ENCODE measurements around the gene PCSK5. TPM values are rescaled to one million over a fixed set of nuclear protein-coding genes. Genes with fewer than 3 reads are reported as not detected.
A peak's percentile ranks its signal among the peaks of the same experiment; 100 is the strongest.

PCSK5 gene
- total RNA-seq, 4 donors from 2014 or later = 9.6 to 41.8 (median 15.1) TPM

- Histone ChIP-seq H3K9me3 (no peaks in the 10 kb centered on the region), H3K4me1 (peaks cover 13 to 24% of the 10 kb centered on the region in 2 donors), H3K36me3 (no peaks in the 10 kb centered on the region), H3K27me3 (no peaks in the 10 kb centered on the region), H3K27ac (no peak overlapping the region), H3K4me3 (replicated peaks in 1 of 3) (no peak overlapping the region)
- intact Hi-C loops (cut with DNase I) = no loop called here
- TF ChIP-seq POLR2A (IDR thresholded peaks at IDR 0.05) (no peak), CTCF (IDR thresholded peaks at IDR 0.05) (no peak)
- peak; percentile 13 to 22 for DNase-seq
- 60 to 67% methylated on average over 2 of the region's 2 CpGs for WGBS, 2 donors
Observed at GRCh38 chr9:75927356-75927755, 36.9 kb downstream of the PCSK5 start.

GRCh38 chr9:75930190-75930589 is 39.7 kb downstream of the PCSK5 start:
- WGBS, 2 donors = 86 to 97% methylated on average over 4 of the region's 4 CpGs
- TF ChIP-seq CTCF (IDR thresholded peaks at IDR 0.05) (no peak), POLR2A (IDR thresholded peaks at IDR 0.05) (no peak)
- DNase-seq = no peak
- no peaks in the 10 kb centered on the region for H3K36me3 ChIP-seq
- intact Hi-C loops (cut with DNase I) = no loop called here
- peak overlapping the region; percentile 66 to 84 (median 80) for H3K27ac ChIP-seq
- H3K27me3 ChIP-seq = no peaks in the 10 kb centered on the region
- no peak overlapping the region for H3K4me3 ChIP-seq (replicated peaks in 1 of 3)
- H3K9me3 ChIP-seq = no peaks in the 10 kb centered on the region
- H3K4me1 ChIP-seq = peaks cover 13 to 25% of the 10 kb centered on the region in 2 donors

GRCh38 chr9:75930730-75931321 is 40.4 kb downstream of the PCSK5 start:
- intact Hi-C loops (cut with DNase I) = no loop called here
- 10 to 16% methylated on average over 3 of the region's 3 CpGs for WGBS, 2 donors
- peak overlapping the region; percentile 66 to 84 (median 80) for H3K27ac ChIP-seq

GRCh38 chr9:75933982-75934381 is 43.5 kb downstream of the PCSK5 start:
- no peak for TF ChIP-seq CTCF (IDR thresholded peaks at IDR 0.05)
- TF ChIP-seq POLR2A (IDR thresholded peaks at IDR 0.05) = no peak
- no peak for DNase-seq
- no peaks in the 10 kb centered on the region for H3K27me3 ChIP-seq
- intact Hi-C loops (cut with DNase I) = no loop called here
- H3K36me3 ChIP-seq = no peaks in the 10 kb centered on the region
- WGBS, 2 donors = 96% methylated on average over 7 of the region's 7 CpGs
- H3K4me1 ChIP-seq = peaks cover 13 to 25% of the 10 kb centered on the region in 2 donors
- no peak overlapping the region for H3K27ac ChIP-seq
- H3K9me3 ChIP-seq = no peaks in the 10 kb centered on the region
- no peak overlapping the region for H3K4me3 ChIP-seq (replicated peaks in 1 of 3)

More at GRCh38 chr9:75930730-75931321, 40.4 kb downstream of the PCSK5 start:
- H3K4me1 ChIP-seq = peaks cover 13 to 25% of the 10 kb centered on the region in 2 donors
- DNase-seq = peak; percentile 87
- TF ChIP-seq CTCF (IDR thresholded peaks at IDR 0.05) (no peak), POLR2A (IDR thresholded peaks at IDR 0.05) (no peak)
- no peak overlapping the region for H3K4me3 ChIP-seq (replicated peaks in 1 of 3)
- no peaks in the 10 kb centered on the region for H3K36me3 ChIP-seq
- H3K9me3 ChIP-seq = no peaks in the 10 kb centered on the region
- H3K27me3 ChIP-seq = no peaks in the 10 kb centered on the region

GRCh38 chr9:75935591-75935990 is 45.1 kb downstream of the PCSK5 start:
- no peak overlapping the region for H3K4me3 ChIP-seq (replicated peaks in 1 of 3)
- TF ChIP-seq CTCF (IDR thresholded peaks at IDR 0.05) (no peak), POLR2A (IDR thresholded peaks at IDR 0.05) (no peak)
- intact Hi-C loops (cut with DNase I) = no loop called here
- H3K36me3 ChIP-seq = no peaks in the 10 kb centered on the region
- peaks cover 8 to 17% of the 10 kb centered on the region in 2 donors for H3K4me1 ChIP-seq
- no peak overlapping the region for H3K27ac ChIP-seq
- no peak for DNase-seq
- H3K27me3 ChIP-seq = no peaks in the 10 kb centered on the region
- no peaks in the 10 kb centered on the region for H3K9me3 ChIP-seq
- 80 to 81% methylated on average over 2 of the region's 2 CpGs for WGBS, 2 donors
